Astrocyte (in vitro differentiated cells and primary cell): ENCODE results near the gene INPP4A.

ENCODE experiments used
- EZH2 ChIP-seq: IDR thresholded peaks from 2 replicates; pipeline ENCODE4 v1.6.1; 2012; ENCODE audit warnings: mild to moderate bottlenecking, low read length, inconsistent platforms; ENCODE audit not compliant: insufficient read depth
- TF ChIP-seq, protein P1 (sequence below): IDR thresholded peaks from 2 replicates; pipeline ENCODE4 v1.5.1; 2011; ENCODE audit warnings: low read depth, mild to moderate bottlenecking, inconsistent platforms, low read length, moderate library complexity; ENCODE audit not compliant: insufficient read depth

DNA sequence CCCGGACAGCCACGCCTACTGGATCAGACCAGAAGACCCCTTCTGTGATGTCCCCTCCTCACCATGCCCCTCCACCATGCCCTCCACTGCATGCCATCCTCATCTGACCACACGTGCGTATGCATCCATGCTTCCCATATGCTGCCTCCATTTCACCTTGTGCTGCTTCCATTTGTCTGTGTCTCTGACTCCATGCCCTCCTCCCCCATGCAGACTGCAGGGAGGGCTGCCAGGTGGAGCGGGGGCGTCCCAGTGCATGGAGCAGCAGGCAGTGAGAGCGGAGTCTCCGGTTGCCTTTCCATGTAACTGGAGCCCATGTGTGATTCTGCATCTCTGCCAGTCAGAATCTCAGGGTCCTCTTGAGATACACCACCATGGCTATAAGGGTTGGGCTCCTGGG lies 111.0 kb downstream of the INPP4A start:
- TF ChIP-seq, protein P1, sequence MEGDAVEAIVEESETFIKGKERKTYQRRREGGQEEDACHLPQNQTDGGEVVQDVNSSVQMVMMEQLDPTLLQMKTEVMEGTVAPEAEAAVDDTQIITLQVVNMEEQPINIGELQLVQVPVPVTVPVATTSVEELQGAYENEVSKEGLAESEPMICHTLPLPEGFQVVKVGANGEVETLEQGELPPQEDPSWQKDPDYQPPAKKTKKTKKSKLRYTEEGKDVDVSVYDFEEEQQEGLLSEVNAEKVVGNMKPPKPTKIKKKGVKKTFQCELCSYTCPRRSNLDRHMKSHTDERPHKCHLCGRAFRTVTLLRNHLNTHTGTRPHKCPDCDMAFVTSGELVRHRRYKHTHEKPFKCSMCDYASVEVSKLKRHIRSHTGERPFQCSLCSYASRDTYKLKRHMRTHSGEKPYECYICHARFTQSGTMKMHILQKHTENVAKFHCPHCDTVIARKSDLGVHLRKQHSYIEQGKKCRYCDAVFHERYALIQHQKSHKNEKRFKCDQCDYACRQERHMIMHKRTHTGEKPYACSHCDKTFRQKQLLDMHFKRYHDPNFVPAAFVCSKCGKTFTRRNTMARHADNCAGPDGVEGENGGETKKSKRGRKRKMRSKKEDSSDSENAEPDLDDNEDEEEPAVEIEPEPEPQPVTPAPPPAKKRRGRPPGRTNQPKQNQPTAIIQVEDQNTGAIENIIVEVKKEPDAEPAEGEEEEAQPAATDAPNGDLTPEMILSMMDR: no peak
- TF ChIP-seq EZH2: no peak
